HG03520 (cell line): ENCODE measurements around the gene SLC10A2.

Source experiments
- ATAC-seq: cut with Tn5 transposase; IDR thresholded peaks from one replicate; pipeline ENCODE4 v1.9.1; 2021; ENCODE audit warnings: mild to moderate bottlenecking, moderate library complexity; ENCODE audit not compliant: unreplicated experiment

SLC10A2 gene

GRCh38 chr13:103055166-103055565, 11.1 kb downstream of the SLC10A2 start:
- no peak for ATAC-seq

DNA sequence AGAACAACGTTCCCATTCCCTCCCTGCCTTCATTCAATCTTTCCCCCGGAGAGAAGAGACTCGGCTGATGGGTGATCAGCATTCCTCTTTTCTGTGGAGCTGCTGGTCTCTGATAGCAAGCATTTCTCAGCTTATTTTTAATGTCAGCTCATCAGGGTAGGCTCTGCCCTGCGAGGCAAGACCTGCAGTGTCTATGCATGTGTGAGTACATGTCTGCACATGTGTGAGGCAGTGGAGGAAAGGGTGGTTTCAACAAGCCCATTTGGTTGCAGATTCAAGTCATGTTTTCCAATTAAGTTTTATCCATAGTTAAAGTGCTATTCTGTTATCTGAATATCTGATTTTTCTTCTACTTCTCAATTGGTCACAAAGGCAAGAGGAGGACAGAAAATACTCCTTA, 19.5 kb downstream of the SLC10A2 start:
- no peak for ATAC-seq

GRCh38 chr13:103044056-103044455, 22.2 kb downstream of the SLC10A2 start:
- no peak for ATAC-seq

DNA sequence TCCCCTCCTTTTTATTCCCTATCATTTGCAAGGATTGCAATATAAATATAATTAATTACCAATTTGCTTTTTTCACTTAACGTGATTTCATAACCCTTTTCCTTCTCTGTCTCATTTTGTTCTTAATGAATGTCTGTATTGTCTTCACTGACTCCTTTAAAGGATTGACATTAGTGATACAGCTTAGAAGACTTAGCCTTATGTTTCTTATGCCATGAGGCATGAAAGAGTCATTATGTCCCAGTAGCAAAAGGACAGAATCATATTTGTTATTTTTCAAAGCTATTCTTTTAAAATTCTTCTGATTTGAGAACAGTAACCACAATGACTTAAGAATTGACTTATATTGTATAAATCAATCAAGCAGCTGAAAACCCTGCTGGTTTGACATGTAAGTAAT, 26.2 kb downstream of the SLC10A2 start:
- ATAC-seq: no peak

GRCh38 chr13:103039183-103039582, 27.0 kb downstream of the SLC10A2 start:
- ATAC-seq: no peak

GRCh38 chr13:103036268-103036667, 29.9 kb downstream of the SLC10A2 start:
- no peak for ATAC-seq

- ATAC-seq: no peak
These were observed 32.2 kb downstream of the SLC10A2 start for GRCh38 chr13:103033999-103034398.

- peak; percentile 83 for ATAC-seq
These were observed 34.8 kb downstream of the SLC10A2 start for GRCh38 chr13:103031332-103031873.

GRCh38 chr13:103030776-103031175, 35.4 kb downstream of the SLC10A2 start:
- no peak for ATAC-seq

GRCh38 chr13:103029798-103030197, 36.4 kb downstream of the SLC10A2 start:
- no peak for ATAC-seq

GRCh38 chr13:103022336-103022735, 43.9 kb downstream of the SLC10A2 start:
- ATAC-seq: no peak

- ATAC-seq: no peak
These were observed 47.7 kb downstream of the SLC10A2 start for GRCh38 chr13:103018556-103018955.

DNA sequence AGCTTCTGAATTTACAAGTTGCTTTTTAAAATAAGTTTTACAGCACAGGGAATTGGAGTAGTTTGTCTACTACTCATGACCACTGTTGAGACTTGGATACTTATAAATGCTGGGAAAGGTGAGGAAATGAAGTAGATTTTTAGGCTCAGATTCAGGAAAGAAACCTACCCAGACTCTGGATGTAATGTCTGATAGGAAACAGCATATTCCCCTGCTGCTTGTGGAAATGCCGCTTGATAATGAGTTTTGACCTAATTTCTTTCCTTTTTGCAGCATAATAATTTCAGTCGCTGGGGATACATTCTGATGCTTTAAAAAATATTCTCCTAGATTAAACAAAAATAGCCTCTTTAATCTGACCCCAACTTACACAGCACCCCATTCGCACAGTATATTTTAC, 53.6 kb downstream of the SLC10A2 start:
- no peak for ATAC-seq

DNA sequence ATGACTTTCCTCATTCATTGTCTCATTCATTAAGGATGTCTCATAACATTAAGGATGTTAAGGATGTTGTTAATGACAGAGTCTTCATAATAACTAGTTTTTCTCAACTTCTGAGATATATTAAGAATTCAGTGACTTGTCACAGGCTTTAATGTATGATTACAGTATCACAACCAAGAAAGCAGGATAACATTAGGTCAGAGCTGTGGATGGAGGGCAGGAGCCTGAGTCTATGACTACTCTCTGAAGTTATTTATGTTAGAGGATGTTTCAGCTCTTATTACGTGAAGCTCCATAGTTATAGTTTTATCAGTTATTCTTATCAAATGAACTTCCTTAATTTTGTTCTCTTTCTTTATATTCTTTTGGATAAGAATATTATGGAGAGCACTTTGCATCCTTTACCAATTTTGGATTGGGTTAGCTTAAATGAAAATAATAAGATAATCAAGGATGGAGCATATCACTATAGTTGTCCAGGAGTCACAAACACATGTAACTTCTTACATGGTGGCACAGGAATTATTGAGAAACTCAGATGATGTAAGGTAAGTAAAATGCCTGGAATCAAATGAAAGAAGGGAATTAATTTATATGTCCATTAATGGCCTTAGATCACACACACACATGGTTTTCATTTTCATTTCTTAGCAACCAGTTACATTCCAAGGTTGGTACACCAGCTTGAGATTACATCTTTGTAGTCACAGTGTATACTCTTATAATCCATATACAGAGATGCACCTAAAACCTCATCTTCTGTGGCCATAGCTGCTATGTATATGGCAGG, 57.0 kb downstream of the SLC10A2 start:
- no peak for ATAC-seq

DNA sequence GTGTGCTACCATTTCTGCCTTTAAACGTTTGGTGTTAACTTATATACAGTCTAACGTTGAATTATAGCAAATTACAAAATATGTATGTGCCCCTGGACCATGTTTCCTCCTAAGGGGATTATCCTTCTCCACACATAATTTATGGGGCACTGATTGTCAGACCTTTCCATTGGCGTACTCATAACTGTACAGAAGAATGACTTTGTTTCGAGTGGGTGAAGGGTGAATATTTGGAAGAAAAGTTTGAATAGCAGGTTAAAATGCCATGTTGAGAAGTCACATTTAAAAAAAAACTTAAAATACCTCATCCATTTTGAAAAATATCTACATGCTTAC, 58.8 kb downstream of the SLC10A2 start:
- ATAC-seq: peak; percentile 23

- ATAC-seq: peak; percentile 95
These were observed 59.4 kb downstream of the SLC10A2 start for GRCh38 chr13:103006641-103007426.

DNA sequence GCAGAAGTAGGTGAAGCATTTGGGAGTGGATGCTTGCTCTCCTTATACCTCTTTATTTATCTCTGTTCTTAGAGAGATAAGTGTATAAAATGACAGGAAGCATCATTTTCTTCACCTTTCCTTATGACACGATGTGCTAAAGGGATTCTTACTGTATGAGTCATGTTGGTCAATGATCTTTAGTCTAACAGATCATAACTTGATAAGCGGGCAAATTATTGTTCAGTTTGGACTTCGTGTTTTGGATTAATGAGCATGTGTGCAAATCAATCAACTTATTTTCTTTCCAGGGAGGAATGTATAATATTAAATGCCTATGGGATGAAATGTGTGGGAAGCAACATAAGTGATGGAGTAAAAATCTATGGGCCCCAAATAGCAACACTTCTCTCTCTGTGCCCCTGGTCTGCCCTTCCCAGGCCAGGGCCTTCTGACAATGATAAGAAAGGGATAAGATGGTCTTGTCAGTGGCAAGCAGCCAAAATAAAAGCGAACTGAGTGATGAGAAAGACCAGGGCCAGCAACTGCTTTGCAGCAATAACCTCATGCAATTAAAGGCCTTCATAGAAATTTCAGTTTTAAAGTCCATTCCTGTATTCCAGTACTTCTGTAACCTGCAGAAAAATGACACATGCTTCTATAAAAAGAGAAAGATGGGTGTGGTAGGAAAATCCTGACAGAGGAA, 61.4 kb downstream of the SLC10A2 start:
- ATAC-seq: no peak

DNA sequence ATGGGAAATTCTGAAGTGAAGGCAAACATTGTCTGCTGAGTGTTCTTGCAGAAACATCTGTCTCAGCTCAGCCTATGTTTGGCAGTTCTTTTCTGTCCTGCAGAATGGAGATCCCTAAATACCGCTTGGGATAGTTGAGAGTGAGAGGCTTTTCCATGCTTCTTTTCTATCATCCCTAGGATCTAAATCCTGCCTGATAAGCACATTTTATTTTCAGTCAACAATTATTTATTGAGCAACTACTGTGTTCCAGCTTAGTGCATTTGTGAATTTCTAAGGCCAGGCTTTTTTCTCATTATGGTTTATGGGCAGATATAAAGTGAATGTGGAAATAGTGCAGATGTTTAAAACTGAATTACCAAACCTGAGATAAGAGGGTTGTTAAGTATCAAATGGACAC, 62.6 kb downstream of the SLC10A2 start:
- ATAC-seq: no peak

DNA sequence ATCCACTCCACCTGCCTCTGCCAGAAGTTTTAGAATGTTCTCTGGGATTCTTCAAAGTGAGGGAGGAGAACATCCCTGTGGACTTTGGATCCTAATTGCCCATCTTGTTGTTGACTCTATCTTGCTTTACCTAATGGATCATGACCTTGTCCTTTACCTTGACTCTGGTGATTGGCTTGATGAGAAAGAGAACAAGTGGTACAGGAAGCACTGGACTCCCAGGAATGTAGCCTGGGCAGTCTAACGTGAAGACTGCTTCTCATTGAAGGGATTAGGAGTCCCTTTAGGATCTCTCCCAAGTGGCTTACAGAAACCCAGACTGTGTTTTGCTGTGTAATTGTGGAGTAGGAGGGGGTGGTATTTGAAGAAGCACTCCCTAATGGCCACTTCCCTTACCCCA, 63.9 kb downstream of the SLC10A2 start:
- no peak for ATAC-seq

DNA sequence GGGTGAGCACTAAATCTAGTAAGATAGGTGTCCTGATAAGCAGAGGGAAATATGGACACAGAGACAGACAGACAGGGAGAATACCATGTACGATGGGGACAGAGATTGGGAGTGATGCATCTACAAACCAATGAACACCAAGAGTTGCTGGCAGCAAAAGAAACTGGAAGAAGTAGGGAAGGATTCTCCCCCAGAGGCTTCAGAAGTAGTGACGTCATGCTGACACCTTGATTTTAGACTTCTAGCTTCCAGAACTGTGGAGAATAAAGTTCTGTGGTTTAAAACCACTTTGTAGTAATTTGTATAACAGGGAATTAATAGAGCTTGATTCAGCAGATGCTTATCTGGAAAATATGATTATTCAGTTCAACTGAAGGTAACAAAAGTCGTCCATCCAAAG, 66.1 kb downstream of the SLC10A2 start:
- no peak for ATAC-seq

DNA sequence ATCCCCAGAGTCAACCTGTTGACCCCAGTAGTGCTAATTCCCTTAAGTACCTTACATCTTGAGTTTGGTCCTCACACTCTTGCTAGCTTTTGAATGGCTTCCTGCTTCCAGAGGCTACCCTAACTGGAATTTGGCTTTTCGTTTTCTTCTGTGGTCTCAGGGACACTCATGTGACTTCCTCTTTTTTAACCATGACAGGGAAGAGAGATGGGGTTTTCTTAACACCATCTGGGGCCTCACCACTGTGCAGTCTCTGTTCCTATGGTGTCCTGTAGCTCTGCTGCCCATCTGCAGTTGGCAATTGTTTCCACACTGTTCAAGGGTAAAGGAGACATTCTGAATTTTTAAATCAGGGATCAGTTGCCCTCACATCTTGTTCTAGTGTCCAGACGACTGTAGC, 66.7 kb downstream of the SLC10A2 start:
- no peak for ATAC-seq
